GM12875 (cell line): ENCODE measurements around the gene LGALS4.
"Not testable (repeated sequence)": the region's sequence is repeated elsewhere in the genome, so short reads cannot be mapped to it uniquely, and the experiment has no call there.

Experiments used
- H3K4me3 ChIP-seq: one replicate; pipeline ENCODE4 v1.5.1; 2011; ENCODE audit warnings: low read depth, low read length, control low read depth
- CTCF ChIP-seq: IDR thresholded peaks from 2 replicates; pipeline ENCODE4 v1.5.1; 2011; ENCODE audit warnings: low read depth, mild to moderate bottlenecking, control low read depth, inconsistent platforms, low read length, moderate library complexity, borderline replicate concordance; ENCODE audit not compliant: insufficient read depth

Gene LGALS4

GRCh38 chr19:38826856-38827551 is 14.3 kb upstream of the LGALS4 start:
- no peak overlapping the region for H3K4me3 ChIP-seq
- no peak for TF ChIP-seq CTCF

GRCh38 chr19:38825936-38826335 is 13.2 kb upstream of the LGALS4 start:
- H3K4me3 ChIP-seq = not testable (repeated sequence)

- H3K4me3 ChIP-seq = not testable (repeated sequence)
Observed at GRCh38 chr19:38821230-38821825, 8.6 kb upstream of the LGALS4 start.

- TF ChIP-seq CTCF = no peak
- H3K4me3 ChIP-seq = no peak overlapping the region
Observed at GRCh38 chr19:38819231-38819920, 6.6 kb upstream of the LGALS4 start.

- TF ChIP-seq CTCF = no peak
- H3K4me3 ChIP-seq = no peak overlapping the region
Observed at GRCh38 chr19:38817081-38817480, 4.3 kb upstream of the LGALS4 start.

- H3K4me3 ChIP-seq = no peak overlapping the region
- TF ChIP-seq CTCF = no peak
Observed at GRCh38 chr19:38816131-38816750, 3.5 kb upstream of the LGALS4 start.

- TF ChIP-seq CTCF = no peak
- H3K4me3 ChIP-seq = no peak overlapping the region
Observed at GRCh38 chr19:38815059-38816001, 2.6 kb upstream of the LGALS4 start.

GRCh38 chr19:38813932-38814331 is 1.2 kb upstream of the LGALS4 start:
- not testable (repeated sequence) for H3K4me3 ChIP-seq
